OCI-LY1 (cell line): Measurements from ENCODE around the gene OR52M1.

Experiments
- EZH2 ChIP-seq: fragments of 200-600 bp; sonication (generic), shearing (Covaris generic); IDR thresholded peaks from 2 replicates; pipeline ENCODE4 v1.8.0; 2017; ENCODE audit warnings: borderline replicate concordance, mixed run types, mild to moderate bottlenecking, antibody characterized with exemption, low read length, moderate library complexity, mixed read lengths
- TF ChIP-seq, protein P1 (sequence below): fragments of 200-600 bp; sonication (generic), shearing (Covaris generic); IDR thresholded peaks from 2 replicates; pipeline ENCODE4 v1.5.1; 2017; ENCODE audit warnings: mild to moderate bottlenecking, antibody characterized with exemption, low read length, moderate library complexity, mixed read lengths

GRCh38 chr11:4495986-4496385, 49.0 kb upstream of the OR52M1 start:
- TF ChIP-seq, protein P1, sequence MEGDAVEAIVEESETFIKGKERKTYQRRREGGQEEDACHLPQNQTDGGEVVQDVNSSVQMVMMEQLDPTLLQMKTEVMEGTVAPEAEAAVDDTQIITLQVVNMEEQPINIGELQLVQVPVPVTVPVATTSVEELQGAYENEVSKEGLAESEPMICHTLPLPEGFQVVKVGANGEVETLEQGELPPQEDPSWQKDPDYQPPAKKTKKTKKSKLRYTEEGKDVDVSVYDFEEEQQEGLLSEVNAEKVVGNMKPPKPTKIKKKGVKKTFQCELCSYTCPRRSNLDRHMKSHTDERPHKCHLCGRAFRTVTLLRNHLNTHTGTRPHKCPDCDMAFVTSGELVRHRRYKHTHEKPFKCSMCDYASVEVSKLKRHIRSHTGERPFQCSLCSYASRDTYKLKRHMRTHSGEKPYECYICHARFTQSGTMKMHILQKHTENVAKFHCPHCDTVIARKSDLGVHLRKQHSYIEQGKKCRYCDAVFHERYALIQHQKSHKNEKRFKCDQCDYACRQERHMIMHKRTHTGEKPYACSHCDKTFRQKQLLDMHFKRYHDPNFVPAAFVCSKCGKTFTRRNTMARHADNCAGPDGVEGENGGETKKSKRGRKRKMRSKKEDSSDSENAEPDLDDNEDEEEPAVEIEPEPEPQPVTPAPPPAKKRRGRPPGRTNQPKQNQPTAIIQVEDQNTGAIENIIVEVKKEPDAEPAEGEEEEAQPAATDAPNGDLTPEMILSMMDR, result no peak
- TF ChIP-seq EZH2, result no peak
